Measurements from ENCODE around the gene MAML2.

GRCh38 chr11:96137373-96137772 lies 205.6 kb downstream of the MAML2 start:
- no peak for TF ChIP-seq CTCF (IDR thresholded peaks at IDR 0.05)
- no peak for TF ChIP-seq POLR2A (IDR thresholded peaks at IDR 0.05)
